Choroid plexus epithelial cell (primary cell): Measurements from ENCODE around the gene RSPO3.
"Not testable (repeated sequence)": the region's sequence is repeated elsewhere in the genome, so short reads cannot be mapped to it uniquely, and the experiment has no call there.

Source experiments
- DNase-seq: peaks from one replicate; pipeline ENCODE4 v3.0.0-alpha.2; 2010; ENCODE audit warnings: low read depth
- H3K4me3 ChIP-seq: 2 replicates; pipeline ENCODE4 v1.5.1; 2011; ENCODE audit warnings: low read depth, mild to moderate bottlenecking, control low read depth, low read length, moderate library complexity
- TF ChIP-seq, protein P1 (sequence below): conservative IDR thresholded peaks from 2 replicates; pipeline ENCODE4 v1.5.1; 2011; ENCODE audit warnings: low read depth, mild to moderate bottlenecking, control low read depth, inconsistent platforms, low read length, moderate library complexity

Gene RSPO3

GRCh38 chr6:127216810-127217789 is 98.6 kb downstream of the RSPO3 start:
- TF ChIP-seq, protein P1, sequence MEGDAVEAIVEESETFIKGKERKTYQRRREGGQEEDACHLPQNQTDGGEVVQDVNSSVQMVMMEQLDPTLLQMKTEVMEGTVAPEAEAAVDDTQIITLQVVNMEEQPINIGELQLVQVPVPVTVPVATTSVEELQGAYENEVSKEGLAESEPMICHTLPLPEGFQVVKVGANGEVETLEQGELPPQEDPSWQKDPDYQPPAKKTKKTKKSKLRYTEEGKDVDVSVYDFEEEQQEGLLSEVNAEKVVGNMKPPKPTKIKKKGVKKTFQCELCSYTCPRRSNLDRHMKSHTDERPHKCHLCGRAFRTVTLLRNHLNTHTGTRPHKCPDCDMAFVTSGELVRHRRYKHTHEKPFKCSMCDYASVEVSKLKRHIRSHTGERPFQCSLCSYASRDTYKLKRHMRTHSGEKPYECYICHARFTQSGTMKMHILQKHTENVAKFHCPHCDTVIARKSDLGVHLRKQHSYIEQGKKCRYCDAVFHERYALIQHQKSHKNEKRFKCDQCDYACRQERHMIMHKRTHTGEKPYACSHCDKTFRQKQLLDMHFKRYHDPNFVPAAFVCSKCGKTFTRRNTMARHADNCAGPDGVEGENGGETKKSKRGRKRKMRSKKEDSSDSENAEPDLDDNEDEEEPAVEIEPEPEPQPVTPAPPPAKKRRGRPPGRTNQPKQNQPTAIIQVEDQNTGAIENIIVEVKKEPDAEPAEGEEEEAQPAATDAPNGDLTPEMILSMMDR, result no peak
- H3K4me3 ChIP-seq, result no peak overlapping the region
- DNase-seq, result no peak

DNA sequence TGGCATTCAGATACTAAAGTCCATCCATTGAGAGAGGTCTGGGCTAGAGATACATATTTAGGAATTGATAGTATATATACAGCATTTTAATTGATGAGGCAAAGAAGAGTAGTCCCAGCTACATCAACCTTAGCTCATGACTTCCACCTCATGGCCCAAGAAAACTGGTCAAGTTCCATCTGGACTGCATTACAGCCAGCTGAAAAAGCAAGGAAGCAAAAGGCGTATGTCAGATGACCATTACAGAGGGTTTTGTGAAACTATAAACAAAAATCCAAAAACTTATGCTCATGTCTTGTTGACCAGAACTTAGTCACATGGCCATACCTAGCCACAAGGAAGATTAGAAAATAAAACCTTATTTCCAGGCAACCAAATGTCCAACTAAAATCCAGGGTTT is 101.4 kb downstream of the RSPO3 start:
- H3K4me3 ChIP-seq, result no peak overlapping the region
- no peak for DNase-seq
- TF ChIP-seq, protein P1, result no peak

GRCh38 chr6:127221201-127221600 is 102.7 kb downstream of the RSPO3 start:
- TF ChIP-seq, protein P1, result no peak
- DNase-seq, result no peak
- H3K4me3 ChIP-seq, result no peak overlapping the region

DNA sequence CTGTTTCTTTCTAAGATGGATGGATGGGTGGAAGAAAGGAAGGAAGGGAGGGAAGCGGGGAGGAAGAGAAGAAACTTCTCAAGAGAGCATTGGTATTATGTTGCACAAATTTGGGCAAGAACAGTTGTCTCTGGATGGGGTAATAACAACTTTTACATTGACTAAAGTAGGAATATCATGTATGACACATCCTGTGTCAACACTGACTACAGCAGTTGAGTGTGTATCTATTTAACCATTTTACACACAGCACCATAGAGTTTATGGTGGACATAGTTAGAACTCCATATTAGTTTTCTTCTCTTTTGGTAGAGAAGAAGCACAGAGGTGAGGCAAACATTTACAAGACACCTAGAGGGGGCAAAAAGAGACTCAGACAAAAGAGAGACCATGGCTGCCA is 103.9 kb downstream of the RSPO3 start:
- TF ChIP-seq, protein P1, result no peak
- no peak for DNase-seq
- no peak overlapping the region for H3K4me3 ChIP-seq

- TF ChIP-seq, protein P1, result no peak
- no peak for DNase-seq
- H3K4me3 ChIP-seq, result no peak overlapping the region
Measured at GRCh38 chr6:127225497-127225896, 107.0 kb downstream of the RSPO3 start.

- H3K4me3 ChIP-seq, DNase-seq: not testable (repeated sequence)
Measured at GRCh38 chr6:127233819-127234218, 115.3 kb downstream of the RSPO3 start.

- TF ChIP-seq, protein P1, result no peak
- H3K4me3 ChIP-seq, result no peak overlapping the region
- DNase-seq, result peak; percentile 21
Measured at GRCh38 chr6:127243501-127243900, 125.0 kb downstream of the RSPO3 start.
